ENCODE results near the gene CARMIL3. TPM values are rescaled to one million over a fixed set of nuclear protein-coding genes. Genes with fewer than 3 reads are reported as not detected.

Gene CARMIL3
- total and polyA plus RNA-seq, 2 experiments from 2014 or later, result 3.7 to 11.8 TPM

GRCh38 chr14:24072436-24072835 is 20.6 kb downstream of the CARMIL3 start (continued):
- TF ChIP-seq EZH2phosphoT487 (IDR thresholded peaks at IDR 0.05; ENCODE audit: unreplicated experiment) (no peak), NANOG (IDR thresholded peaks at IDR 0.05; ENCODE audit: borderline replicate concordance) (no peak), POLR2AphosphoS5 (IDR thresholded peaks at IDR 0.05; ENCODE audit: low read depth) (no peak), EZH2 (IDR thresholded peaks at IDR 0.05; ENCODE audit: low read depth, unreplicated experiment) (no peak), ZNF114 (CRISPR knock-in tag; IDR thresholded peaks at IDR 0.05) (no peak)

- Histone ChIP-seq H3K4me3 (no peak overlapping the region), H4K20me1 (replicated peaks; ENCODE audit: insufficient read depth) (no peaks in the 10 kb centered on the region), H3F3A (replicated peaks; ENCODE audit: low read depth) (no peaks in the 10 kb centered on the region), H3K79me2 (replicated peaks; ENCODE audit: insufficient read depth) (no peaks in the 10 kb centered on the region), H3K27me3 (ENCODE audit: insufficient read depth) (no peaks in the 10 kb centered on the region), H3K9me2 (ENCODE audit: insufficient read depth) (no peaks in the 10 kb centered on the region), H3K27ac (ENCODE audit: low read depth) (no peak overlapping the region), H3K4me2 (no peak overlapping the region), H2AFZ (no peak overlapping the region), H3K36me3 (ENCODE audit: insufficient read depth) (no peaks in the 10 kb centered on the region), H3K4me1 (ENCODE audit: insufficient read depth) (no peaks in the 10 kb centered on the region)
- Mint-ChIP-seq H3K9me3 (no peaks in the 10 kb centered on the region), H3K4me1 (peaks cover 14% of the 10 kb centered on the region), H3K27me3 (ENCODE audit: insufficient read depth, low read depth, poor library complexity) (peaks cover 13% of the 10 kb centered on the region), H3K27ac (no peak overlapping the region), H3K4me3 (no peak overlapping the region), H3K36me3 (ENCODE audit: low read depth) (no peaks in the 10 kb centered on the region)
- peak; percentile 33 for ATAC-seq
- DNase-seq (ENCODE audit: low spot score), result no peak
- no peak for TF ChIP-seq NANOG (IDR thresholded peaks at IDR 0.05; ENCODE audit: borderline replicate concordance)
- TF ChIP-seq EZH2phosphoT487 (IDR thresholded peaks at IDR 0.05; ENCODE audit: unreplicated experiment), result no peak
- TF ChIP-seq JUNB (IDR thresholded peaks at IDR 0.05; ENCODE audit: unreplicated experiment), result no peak
- no peak for TF ChIP-seq ETS1 (IDR thresholded peaks at IDR 0.05)
- TF ChIP-seq ZNF114 (CRISPR knock-in tag; IDR thresholded peaks at IDR 0.05), result no peak
- no peak for TF ChIP-seq ZNF462 (CRISPR knock-in tag; IDR thresholded peaks at IDR 0.05)
- TF ChIP-seq POLR2AphosphoS5 (IDR thresholded peaks at IDR 0.05; ENCODE audit: low read depth), result no peak
- TF ChIP-seq CTCF (conservative IDR thresholded peaks at IDR 0.05; ENCODE audit: low read depth in 2 of 2), result no peak
- no peak for TF ChIP-seq REST (IDR thresholded peaks at IDR 0.05; ENCODE audit: unreplicated experiment)
These were observed 21.4 kb downstream of the CARMIL3 start for GRCh38 chr14:24072881-24073877.
